K562 (cell line): Measurements from ENCODE around the gene FBXW7. TPM values are rescaled to one million over a fixed set of nuclear protein-coding genes. Genes with fewer than 3 reads are reported as not detected.
A peak's percentile ranks its signal among the peaks of the same experiment; 100 is the strongest.

Experiments used
- ATAC-seq: fragments of 200-7000 bp; cut with Tn5 transposase; 3 replicates; pipeline ENCODE4 v1.9.1; 2020; ENCODE audit warnings: moderate library complexity
- BruUV-seq: library from RNA; stranded (reverse); fragments of 400-500 nt; replicated peaks from 2 replicates; lab custom pipeline; 2021; lab: Mats Ljungman, UMichigan
- CTCF ChIA-PET: fragments of 300-600 bp; formaldehyde crosslinking; extraction: SDS; loops from one replicate; lab custom pipeline; 2021; ENCODE audit warnings: low intra/inter-chr PET ratio; lab: Yijun Ruan, JAX
- POLR2A ChIA-PET: fragments of 300-600, 350-650 bp; sonication (Branson Sonifier 250); formaldehyde crosslinking; extraction: SDS; loops from one replicate; lab custom pipeline; 2021; ENCODE audit warnings: antibody characterized with exemption, inconsistent platforms; lab: Yijun Ruan, JAX
- DNase-seq, 4 experiments: peaks; one replicate each; pipeline versions ENCODE4 v3.0.0 to v3.0.0-alpha.2; 2011 to 2018; ENCODE audit warnings: low spot score in 3 of 4, mixed read lengths in 3 of 4; ENCODE audit errors: extremely low read depth in 1 of 4
- FAIRE-seq: peaks from 2 replicates; lab custom pipeline; 2011; peaks lifted over from hg19 to GRCh38; lab: Jason Lieb, UNC
- H2AFZ ChIP-seq: 2 replicates; pipeline ENCODE4 v1.6.0; 2011; ENCODE audit warnings: low read depth, low read length, control low read depth, inconsistent platforms
- H3K27ac ChIP-seq: fragments of 200-600 bp; 3 replicates; pipeline ENCODE4 v1.8.0; 2011; ENCODE audit warnings: low read depth, mild to moderate bottlenecking, control low read depth, inconsistent platforms, low read length, moderate library complexity, mixed read lengths; ENCODE audit errors: extremely low read depth
- H3K27me3 ChIP-seq, 2 experiments: fragments of 300-600 bp in 1 of 2; 2 replicates in 1 of 2; 3 replicates in 1 of 2; pipeline versions ENCODE4 v1.6.0 to v1.8.0; 2011; ENCODE audit warnings: inconsistent platforms in 2 of 2, low read length in 2 of 2, mild to moderate bottlenecking in 1 of 2, mixed read lengths in 1 of 2, moderate library complexity in 1 of 2; ENCODE audit not compliant: control insufficient read depth in 2 of 2, insufficient read depth in 2 of 2
- H3K36me3 ChIP-seq: fragments of 300-600 bp; 3 replicates; pipeline ENCODE4 v1.8.0; 2011; ENCODE audit warnings: mild to moderate bottlenecking, low read length, inconsistent platforms; ENCODE audit not compliant: control insufficient read depth, insufficient read depth
- H3K4me1 ChIP-seq, 2 experiments: fragments of 200-600 bp in 1 of 2; replicated peaks in 1 of 2; 2 replicates in 1 of 2; 3 replicates in 1 of 2; pipeline versions ENCODE4 v1.5.1 to v1.8.0; 2011; ENCODE audit warnings: inconsistent platforms in 2 of 2, low read length in 2 of 2, mild to moderate bottlenecking in 1 of 2, mixed read lengths in 1 of 2, moderate library complexity in 1 of 2; ENCODE audit not compliant: control insufficient read depth in 2 of 2, insufficient read depth in 2 of 2
- H3K4me2 ChIP-seq: 2 replicates; pipeline ENCODE4 v1.6.1; 2011; ENCODE audit warnings: low read length, control low read depth, inconsistent platforms, mixed read lengths; ENCODE audit not compliant: insufficient read depth
- H3K4me3 ChIP-seq: fragments of 200-600 bp; sonication (generic), shearing (Covaris generic); 2 replicates; pipeline ENCODE4 v1.5.1; 2016; ENCODE audit warnings: control low read depth, inconsistent platforms
- H3K79me2 ChIP-seq: fragments of 200-600 bp; 3 replicates; pipeline ENCODE4 v1.8.0; 2011; ENCODE audit warnings: low read length, inconsistent platforms; ENCODE audit not compliant: control insufficient read depth, insufficient read depth
- H3K9ac ChIP-seq, 2 experiments: 2 replicates each; pipeline versions ENCODE4 v1.6.0 to v1.6.1; 2011; ENCODE audit warnings: low read depth in 2 of 2, low read length in 2 of 2, control low read depth in 1 of 2, inconsistent platforms in 1 of 2, mild to moderate bottlenecking in 1 of 2, mixed read lengths in 1 of 2; ENCODE audit not compliant: insufficient read depth in 1 of 2
- H3K9me1 ChIP-seq: one replicate; pipeline ENCODE4 v1.6.0; 2011; ENCODE audit warnings: inconsistent platforms, mild to moderate bottlenecking, low read length, moderate library complexity; ENCODE audit not compliant: control insufficient read depth, insufficient read depth
- H3K9me3 ChIP-seq: replicated peaks from 2 replicates; pipeline ENCODE4 v1.5.1; 2011; ENCODE audit warnings: low read depth, low read length, inconsistent platforms; ENCODE audit not compliant: control insufficient read depth, insufficient read depth
- H4K20me1 ChIP-seq: replicated peaks from 2 replicates; pipeline ENCODE4 v1.6.1; 2011; ENCODE audit warnings: low read length, inconsistent platforms, mixed read lengths; ENCODE audit not compliant: control insufficient read depth, insufficient read depth
- CBFA2T2 ChIP-seq: fragments of 450-650 bp; conservative IDR thresholded peaks from 2 replicates; pipeline ENCODE4 v1.6.1; 2017; ENCODE audit warnings: mild to moderate bottlenecking
- HDAC6 ChIP-seq: IDR thresholded peaks from 2 replicates; pipeline ENCODE4 v1.6.1; 2012; ENCODE audit warnings: low read depth, mild to moderate bottlenecking, control low read depth, inconsistent platforms, low read length, moderate library complexity
- HDGF ChIP-seq: fragments of 450-650 bp; IDR thresholded peaks from 2 replicates; pipeline ENCODE4 v1.6.1; 2016
- KLF1 ChIP-seq: fragments of 450-650 bp; IDR thresholded peaks from 2 replicates; pipeline ENCODE4 v1.6.1; 2016; ENCODE audit warnings: missing genetic modification characterization, missing compliant biosample characterization
- NFATC3 ChIP-seq: fragments of 450-650 bp; IDR thresholded peaks from 2 replicates; pipeline ENCODE4 v1.6.1; 2017; ENCODE audit warnings: mild to moderate bottlenecking
- RAD21 ChIP-seq, 2 experiments: fragments of 250-450 bp in 1 of 2; fragments of 450-650 bp in 1 of 2; sonication (Bioruptor Pico) in 1 of 2; formaldehyde crosslinking in 1 of 2; IDR thresholded peaks in 1 of 2; conservative IDR thresholded peaks in 1 of 2; 2 replicates each; pipeline versions ENCODE4 v1.4.0 to v1.8.0; 2020 to 2022; ENCODE audit warnings: mild to moderate bottlenecking in 2 of 2, moderate library complexity in 1 of 2
- RFX7 ChIP-seq: fragments of 250-450 bp; sonication (Bioruptor Pico); IDR thresholded peaks from 2 replicates; pipeline ENCODE4 v1.5.1; 2021; ENCODE audit warnings: mild to moderate bottlenecking
- SMARCB1 ChIP-seq: IDR thresholded peaks from 2 replicates; pipeline ENCODE4 v1.6.1; 2011; ENCODE audit warnings: improper control_type of control experiment, low read depth; ENCODE audit not compliant: insufficient read length
- SRSF3 ChIP-seq: fragments of 200-400 bp; formaldehyde crosslinking; IDR thresholded peaks from 2 replicates; pipeline ENCODE4 v1.6.1; 2016; ENCODE audit warnings: mild to moderate bottlenecking, low read length, moderate library complexity; ENCODE audit not compliant: insufficient read depth
- TAF1 ChIP-seq: IDR thresholded peaks from 2 replicates; pipeline ENCODE4 v1.6.1; 2011; ENCODE audit warnings: mild to moderate bottlenecking, low read length, moderate library complexity; ENCODE audit not compliant: insufficient read depth, control insufficient read depth, severe bottlenecking; ENCODE audit errors: extremely low read depth
- TCF7 ChIP-seq: sonication (generic); IDR thresholded peaks from 2 replicates; pipeline ENCODE4 v1.6.1; 2016; ENCODE audit warnings: antibody characterized with exemption, borderline replicate concordance
- ZKSCAN3 ChIP-seq: fragments of 250-450 bp; sonication (Bioruptor Pico); IDR thresholded peaks from 2 replicates; pipeline ENCODE4 v1.4.0; 2020
- ZNF41 ChIP-seq: fragments of 250-450 bp; sonication (Bioruptor Pico); conservative IDR thresholded peaks from 2 replicates; pipeline ENCODE4 v1.4.0; 2020; ENCODE audit warnings: mild to moderate bottlenecking
- ZNF785 ChIP-seq: fragments of 250-450 bp; sonication (Bioruptor Pico); IDR thresholded peaks from 2 replicates; pipeline ENCODE4 v1.4.0; 2020; ENCODE audit warnings: mild to moderate bottlenecking
- WGBS: fragments of 100-300 bp; shearing (Covaris generic); methylation state at CpG from one replicate; pipeline ENCODE4 v1.1.6; 2016; ENCODE audit warnings: low coverage, mixed read lengths; ENCODE audit not compliant: insufficient coverage; ENCODE audit errors: missing lambda C conversion rate; 5-methylcytosine and 5-hydroxymethylcytosine counted together
- in situ Hi-C: fragments of 300-500 bp; cut with MboI; formaldehyde crosslinking; loops from 4 replicates; pipeline ENCODE4 v1.15.0; 2018; ENCODE audit warnings: inconsistent platforms, mixed read lengths
- intact Hi-C: fragments of 100-400 bp; cut with micrococcal nuclease; formaldehyde crosslinking; loops from 2 replicates; pipeline ENCODE4 v1.14.2; 2022
- polyA plus RNA-seq, 8 experiments: library from polyadenylated mRNA; depleted of rRNA in 4 of 8; stranded (reverse) in 5 of 8; unstranded in 3 of 8; fragments of >200 nt; fragmentation: Nextera tagmentation in 2 of 8; fragmentation: Illumina TruSeq in 1 of 8; extraction: Ambion mirVana in 2 of 8; extraction: Trizol in 1 of 8; gene quantifications; 2 replicates each; pipeline versions ENCODE4 v1.2.1 to v1.2.3, GENCODE V29; 2011 to 2014; ENCODE audit warnings: inconsistent platforms in 1 of 8, missing spikeins in 1 of 8
- total RNA-seq, 7 experiments: library from RNA; depleted of rRNA in 6 of 7; stranded (reverse); fragments of >200 nt in 6 of 7; fragmentation: Illumina TruSeq in 2 of 7; extraction: Trizol in 2 of 7; gene quantifications; 2 replicates each; pipeline versions ENCODE4 v1.2.1 to v1.2.3, GENCODE V29; 2011 to 2021; ENCODE audit warnings: low replicate concordance in 1 of 7
- TF ChIP-seq, protein P1 (sequence below): fragments of 250-450 bp; sonication (Bioruptor Pico); IDR thresholded peaks from 2 replicates; pipeline ENCODE4 v1.8.0; 2022; ENCODE audit warnings: inconsistent platforms, mild to moderate bottlenecking, moderate library complexity, borderline replicate concordance
- TF ChIP-seq, protein P2 (sequence below), 3 experiments: IDR thresholded peaks in 2 of 3; conservative IDR thresholded peaks in 1 of 3; 2 replicates each; pipeline ENCODE4 v1.5.1; 2011 to 2012; ENCODE audit warnings: low read length in 3 of 3, mild to moderate bottlenecking in 3 of 3, control low read depth in 2 of 3, improper control_type of control experiment in 1 of 3, inconsistent platforms in 1 of 3, low read depth in 1 of 3, mixed read lengths in 1 of 3, moderate library complexity in 1 of 3; ENCODE audit not compliant: insufficient read depth in 2 of 3

The FBXW7 gene
- total and polyA plus RNA-seq, 9 of the 15 experiments (the other 6 are each of a cell fraction or from before 2014, with no cell fraction given): 6.8 to 44.2 (median 16.4) TPM

GRCh38 chr4:152398060-152398459, 137.8 kb downstream of the FBXW7 start:
- Histone ChIP-seq H3K27me3 (no peaks in the 10 kb centered on the region), H3K9me3 (no peaks in the 10 kb centered on the region), H3K36me3 (no peaks in the 10 kb centered on the region; the same call in 2 of the 3 replicates), H3K4me2 (no peak overlapping the region), H3K79me2 (no peaks in the 10 kb centered on the region), H3K4me1 (no peaks in the 10 kb centered on the region; a peak in 1 of 5 replicates), H3K9me1 (no peaks in the 10 kb centered on the region), H3K4me3 (no peak overlapping the region), H2AFZ (no peak overlapping the region), H3K9ac (no peak overlapping the region), H4K20me1 (no peaks in the 10 kb centered on the region), H3K27ac (no peak overlapping the region)
- no TSS peak for BruUV-seq
- DNase-seq (peak in 2 of 4 experiments; percentile 9 to 19), ATAC-seq (0 out of 3 replicates have a peak, but pooled peaks have one; percentile 54), FAIRE-seq (no peak)
- in situ Hi-C loops: no loop called here
- no peak for TF ChIP-seq RFX7 (CRISPR knock-in tag)
- TF ChIP-seq NFATC3: no peak
- peak in 1 of 2 experiments; percentile 33; a peak in 3 of 4 replicates for TF ChIP-seq RAD21 (CRISPR knock-in tag; conservative IDR thresholded peaks at IDR 0.05 in 1 of 2, IDR thresholded peaks at IDR 0.05 in 1 of 2)
- TF ChIP-seq, protein P1, sequence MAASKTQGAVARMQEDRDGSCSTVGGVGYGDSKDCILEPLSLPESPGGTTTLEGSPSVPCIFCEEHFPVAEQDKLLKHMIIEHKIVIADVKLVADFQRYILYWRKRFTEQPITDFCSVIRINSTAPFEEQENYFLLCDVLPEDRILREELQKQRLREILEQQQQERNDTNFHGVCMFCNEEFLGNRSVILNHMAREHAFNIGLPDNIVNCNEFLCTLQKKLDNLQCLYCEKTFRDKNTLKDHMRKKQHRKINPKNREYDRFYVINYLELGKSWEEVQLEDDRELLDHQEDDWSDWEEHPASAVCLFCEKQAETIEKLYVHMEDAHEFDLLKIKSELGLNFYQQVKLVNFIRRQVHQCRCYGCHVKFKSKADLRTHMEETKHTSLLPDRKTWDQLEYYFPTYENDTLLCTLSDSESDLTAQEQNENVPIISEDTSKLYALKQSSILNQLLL (CRISPR knock-in tag): no peak
- TF ChIP-seq SMARCB1: no peak
- TF ChIP-seq ZKSCAN3 (CRISPR knock-in tag): no peak
- TF ChIP-seq ZNF41 (CRISPR knock-in tag): no peak
- TF ChIP-seq SRSF3: no peak
- no peak for TF ChIP-seq TAF1
- TF ChIP-seq TCF7: no peak
- TF ChIP-seq HDGF: no peak
- TF ChIP-seq HDAC6: no peak
- no peak for TF ChIP-seq KLF1
- TF ChIP-seq CBFA2T2: no peak
- TF ChIP-seq ZNF785 (CRISPR knock-in tag): no peak
- TF ChIP-seq, protein P2, sequence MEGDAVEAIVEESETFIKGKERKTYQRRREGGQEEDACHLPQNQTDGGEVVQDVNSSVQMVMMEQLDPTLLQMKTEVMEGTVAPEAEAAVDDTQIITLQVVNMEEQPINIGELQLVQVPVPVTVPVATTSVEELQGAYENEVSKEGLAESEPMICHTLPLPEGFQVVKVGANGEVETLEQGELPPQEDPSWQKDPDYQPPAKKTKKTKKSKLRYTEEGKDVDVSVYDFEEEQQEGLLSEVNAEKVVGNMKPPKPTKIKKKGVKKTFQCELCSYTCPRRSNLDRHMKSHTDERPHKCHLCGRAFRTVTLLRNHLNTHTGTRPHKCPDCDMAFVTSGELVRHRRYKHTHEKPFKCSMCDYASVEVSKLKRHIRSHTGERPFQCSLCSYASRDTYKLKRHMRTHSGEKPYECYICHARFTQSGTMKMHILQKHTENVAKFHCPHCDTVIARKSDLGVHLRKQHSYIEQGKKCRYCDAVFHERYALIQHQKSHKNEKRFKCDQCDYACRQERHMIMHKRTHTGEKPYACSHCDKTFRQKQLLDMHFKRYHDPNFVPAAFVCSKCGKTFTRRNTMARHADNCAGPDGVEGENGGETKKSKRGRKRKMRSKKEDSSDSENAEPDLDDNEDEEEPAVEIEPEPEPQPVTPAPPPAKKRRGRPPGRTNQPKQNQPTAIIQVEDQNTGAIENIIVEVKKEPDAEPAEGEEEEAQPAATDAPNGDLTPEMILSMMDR (IDR thresholded peaks at IDR 0.05 in 2 of 3, conservative IDR thresholded peaks at IDR 0.05 in 1 of 3; ENCODE audit: insufficient read depth in 2 of 3, low read depth in 1 of 3, low read length in 3 of 3): peak in 2 of 3 experiments; percentile 20 to 54; a peak in 3 of 6 replicates
- WGBS: 65% methylated on average over 1 of the region's 1 CpG
- ChIA-PET POLR2A (no interaction called here), CTCF (interaction anchor here (0.6 kb wide), 1 partner anchor 728 kb away, joined by 3 read pairs; no protein-coding TSS in a partner anchor)
- intact Hi-C loops: loop anchor here (10.0 kb wide), 1 partner anchor 753 kb away; no protein-coding TSS in a partner anchor
